Glutamatergic neuron (in vitro differentiated cells): ENCODE measurements around the gene MLST8. TPM values are rescaled to one million over a fixed set of nuclear protein-coding genes. Genes with fewer than 3 reads are reported as not detected.
A peak's percentile ranks its signal among the peaks of the same experiment; 100 is the strongest.
"Not testable (repeated sequence)": the region's sequence is repeated elsewhere in the genome, so short reads cannot be mapped to it uniquely, and the experiment has no call there.

ENCODE experiments used
- DNase-seq: peaks from one replicate; pipeline ENCODE4 v3.0.0; 2022
- H3K27ac Mint-ChIP-seq: one replicate; pipeline ENCODE4 v1.8.0; 2020; ENCODE audit warnings: mild to moderate bottlenecking, mixed read lengths, inconsistent platforms; ENCODE audit not compliant: unreplicated experiment
- H3K27me3 Mint-ChIP-seq: one replicate; pipeline ENCODE4 v1.8.0; 2020; ENCODE audit warnings: mild to moderate bottlenecking, moderate library complexity, mixed read lengths, inconsistent platforms; ENCODE audit not compliant: unreplicated experiment
- H3K36me3 Mint-ChIP-seq: one replicate; pipeline ENCODE4 v1.8.0; 2020; ENCODE audit warnings: mild to moderate bottlenecking, mixed read lengths, inconsistent platforms; ENCODE audit not compliant: unreplicated experiment
- H3K4me1 Mint-ChIP-seq: one replicate; pipeline ENCODE4 v1.8.0; 2020; ENCODE audit warnings: mild to moderate bottlenecking, low read depth, mixed read lengths, inconsistent platforms; ENCODE audit not compliant: unreplicated experiment
- H3K4me3 Mint-ChIP-seq: one replicate; pipeline ENCODE4 v1.8.0; 2020; ENCODE audit warnings: mild to moderate bottlenecking, mixed read lengths, inconsistent platforms; ENCODE audit not compliant: unreplicated experiment
- H3K9me3 Mint-ChIP-seq: one replicate; pipeline ENCODE4 v1.8.0; 2020; ENCODE audit warnings: mild to moderate bottlenecking, moderate library complexity, mixed read lengths, inconsistent platforms; ENCODE audit not compliant: unreplicated experiment
- CTCF ChIP-seq: fragments of 200-600 bp; sonication (generic); IDR thresholded peaks from one replicate; pipeline ENCODE4 v1.5.0; 2021; ENCODE audit not compliant: partially characterized antibody, unreplicated experiment
- total RNA-seq: library from RNA; stranded (reverse); fragmentation: NEBNext Ultra II Directional; extraction: Animal tissue kit (Norgen Biotek cat#: 25700); gene quantifications from one replicate; pipeline ENCODE4 v1.2.1, GENCODE V29; 2021; ENCODE audit not compliant: unreplicated experiment

The MLST8 gene
- total RNA-seq, 1 donor from 2014 or later: 57.9 TPM

- Mint-ChIP-seq H3K9me3 (peaks cover 9% of the 10 kb centered on the region), H3K4me3 (no peak overlapping the region), H3K36me3 (no peaks in the 10 kb centered on the region), H3K4me1 (no peaks in the 10 kb centered on the region), H3K27me3 (peaks cover 4% of the 10 kb centered on the region), H3K27ac (no peak overlapping the region)
- no peak for TF ChIP-seq CTCF
- no peak for DNase-seq
These were observed 33.0 kb downstream of the MLST8 start for GRCh38 chr16:2238150-2238837.

GRCh38 chr16:2238838-2239675 lies 33.8 kb downstream of the MLST8 start:
- H3K4me1 Mint-ChIP-seq: no peaks in the 10 kb centered on the region
- peaks cover 4% of the 10 kb centered on the region for H3K27me3 Mint-ChIP-seq
- peaks cover 6% of the 10 kb centered on the region for H3K9me3 Mint-ChIP-seq
- no peak for DNase-seq
- TF ChIP-seq CTCF: no peak
- no peak overlapping the region for H3K4me3 Mint-ChIP-seq
- no peaks in the 10 kb centered on the region for H3K36me3 Mint-ChIP-seq
- H3K27ac Mint-ChIP-seq: no peak overlapping the region

- H3K4me1 Mint-ChIP-seq, H3K9me3 Mint-ChIP-seq, H3K36me3 Mint-ChIP-seq, H3K27me3 Mint-ChIP-seq, DNase-seq, H3K27ac Mint-ChIP-seq, H3K4me3 Mint-ChIP-seq: not testable (repeated sequence)
These were observed 35.1 kb downstream of the MLST8 start for GRCh38 chr16:2240331-2240730.

GRCh38 chr16:2242598-2242997 lies 37.3 kb downstream of the MLST8 start:
- no peak overlapping the region for H3K27ac Mint-ChIP-seq
- H3K27me3 Mint-ChIP-seq: no peaks in the 10 kb centered on the region
- DNase-seq: no peak
- no peaks in the 10 kb centered on the region for H3K36me3 Mint-ChIP-seq
- peaks cover 6% of the 10 kb centered on the region for H3K9me3 Mint-ChIP-seq
- no peak overlapping the region for H3K4me3 Mint-ChIP-seq
- no peaks in the 10 kb centered on the region for H3K4me1 Mint-ChIP-seq
- no peak for TF ChIP-seq CTCF

- Mint-ChIP-seq H3K36me3 (no peaks in the 10 kb centered on the region), H3K4me3 (no peak overlapping the region), H3K9me3 (peaks cover 5% of the 10 kb centered on the region), H3K27me3 (no peaks in the 10 kb centered on the region), H3K4me1 (no peaks in the 10 kb centered on the region), H3K27ac (no peak overlapping the region)
- DNase-seq: no peak
- peak; percentile 18 for TF ChIP-seq CTCF
These were observed 37.8 kb downstream of the MLST8 start for GRCh38 chr16:2243031-2243528.
